A549 (cell line): Measurements from ENCODE around the gene IRF4. TPM values are rescaled to one million over a fixed set of nuclear protein-coding genes. Genes with fewer than 3 reads are reported as not detected.

ENCODE experiments used
- CEBPB ChIP-seq, 2 experiments: fragments of >200 bp in 1 of 2; sonication (Bioruptor Twin) in 1 of 2; formaldehyde crosslinking in 1 of 2; IDR thresholded peaks; 2 replicates each; pipeline ENCODE4 v1.6.1; 2012 to 2016
- EHF ChIP-seq: fragments of 250-450 bp; sonication (Bioruptor Pico); IDR thresholded peaks from 2 replicates; pipeline ENCODE4 v1.5.0; 2020; ENCODE audit warnings: mild to moderate bottlenecking
- EP300 ChIP-seq, 2 experiments: fragments of >200 bp; sonication (Bioruptor Twin); formaldehyde crosslinking; IDR thresholded peaks; 2 replicates in 1 of 2; 3 replicates in 1 of 2; pipeline ENCODE4 v1.6.1; 2016 to 2017
- PHF8 ChIP-seq: fragments of 200-600 bp; sonication (generic); IDR thresholded peaks from 2 replicates; pipeline ENCODE4 v1.6.1; 2016; ENCODE audit warnings: low read depth, mild to moderate bottlenecking, antibody characterized with exemption, moderate library complexity, borderline replicate concordance
- SMC3 ChIP-seq: fragments of >200 bp; sonication (Bioruptor Twin); formaldehyde crosslinking; IDR thresholded peaks from 3 replicates; pipeline ENCODE4 v1.6.1; 2018; ENCODE audit warnings: inconsistent platforms
- TFCP2L1 ChIP-seq: fragments of 250-450 bp; sonication (Bioruptor Pico); IDR thresholded peaks from 2 replicates; pipeline ENCODE4 v1.5.0; 2021; ENCODE audit warnings: mild to moderate bottlenecking
- TP53 ChIP-seq: fragments of 250-450 bp; sonication (Bioruptor Pico); IDR thresholded peaks from 2 replicates; pipeline ENCODE4 v1.5.0; 2021; ENCODE audit warnings: mild to moderate bottlenecking, moderate library complexity
- ZSCAN20 ChIP-seq: fragments of 250-450 bp; sonication (Bioruptor Pico); IDR thresholded peaks from 2 replicates; pipeline ENCODE4 v1.8.0; 2022; ENCODE audit warnings: mild to moderate bottlenecking, moderate library complexity
- polyA plus RNA-seq, 4 experiments: library from polyadenylated mRNA; depleted of rRNA in 3 of 4; stranded (reverse); fragments of >200 nt; fragmentation: RNase III in 1 of 4; extraction: RNeasy Plus Mini Kit Qiagen cat#74134 plus additional on column Dnase treatment in 1 of 4; gene quantifications; 2 replicates in 3 of 4; 3 replicates in 1 of 4; pipeline ENCODE4 v1.2.3, GENCODE V29; 2011 to 2017
- TF ChIP-seq, protein P1 (sequence below): fragments of >200 bp; sonication (Bioruptor Twin); formaldehyde crosslinking; IDR thresholded peaks from 3 replicates; pipeline ENCODE4 v1.5.1; 2016
- TF ChIP-seq, protein P2 (sequence below): fragments of 250-450 bp; sonication (Bioruptor Pico); IDR thresholded peaks from 2 replicates; pipeline ENCODE4 v1.5.0; 2021; ENCODE audit warnings: mild to moderate bottlenecking, moderate library complexity, borderline replicate concordance
- TF ChIP-seq, protein P3 (sequence below): IDR thresholded peaks from 2 replicates; pipeline ENCODE4 v1.6.1; 2012
- TF ChIP-seq, protein P4 (sequence below): fragments of >200 bp; sonication (Bioruptor Twin); formaldehyde crosslinking; IDR thresholded peaks from 2 replicates; pipeline ENCODE4 v1.6.1; 2016
- TF ChIP-seq, protein P5 (sequence below): fragments of 200-600 bp; sonication (generic); IDR thresholded peaks from 2 replicates; pipeline ENCODE4 v1.6.1; 2016; ENCODE audit warnings: antibody characterized with exemption, mild to moderate bottlenecking, moderate library complexity
- TF ChIP-seq, protein P6 (sequence below): fragments of 150-350 bp; IDR thresholded peaks from 2 replicates; pipeline ENCODE4 v1.6.1; 2014; ENCODE audit warnings: low read depth, mild to moderate bottlenecking, low read length
- TF ChIP-seq, protein P7 (sequence below): fragments of 450-650 bp; IDR thresholded peaks from 2 replicates; pipeline ENCODE4 v1.6.1; 2014; ENCODE audit warnings: antibody characterized with exemption
- TF ChIP-seq, protein P8 (sequence below): fragments of >200 bp; sonication (Bioruptor Twin); formaldehyde crosslinking; IDR thresholded peaks from 3 replicates; pipeline ENCODE4 v1.6.1; 2016

The IRF4 gene
- polyA plus RNA-seq, 2 of the 4 experiments (the other 2 are of a cell fraction) = 0.03 TPM

DNA sequence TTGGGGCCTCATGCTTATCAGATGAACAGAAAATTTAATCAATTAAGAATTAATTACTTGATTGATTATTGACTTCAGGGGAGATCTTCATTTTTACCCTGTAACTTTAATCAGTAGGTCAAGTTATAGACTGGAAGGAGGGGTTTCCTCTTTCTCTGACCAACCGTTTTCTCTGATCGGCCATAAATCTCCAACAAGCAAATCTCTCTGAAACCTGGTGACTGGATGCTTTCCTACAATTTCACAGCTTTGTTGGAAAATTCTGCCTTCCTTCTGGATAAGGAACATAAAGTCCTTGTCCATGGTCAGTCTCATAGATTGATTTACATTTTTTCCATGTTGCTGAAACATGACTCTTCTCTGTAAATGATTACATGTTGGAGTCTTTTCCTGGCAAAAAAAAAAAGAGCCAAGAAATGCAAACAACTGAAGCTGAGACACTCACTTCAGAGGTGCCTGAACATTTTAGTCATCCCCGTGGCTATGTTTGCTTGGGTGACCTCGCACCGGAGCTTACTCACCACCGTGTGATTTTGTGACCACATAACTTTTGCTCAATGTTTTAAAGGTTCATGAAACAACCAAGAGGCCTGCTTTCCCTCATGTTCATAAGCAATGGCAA is 31.0 kb downstream of the IRF4 start (continued):
- TF ChIP-seq PHF8 = no peak
- TF ChIP-seq TP53 (CRISPR knock-in tag) = no peak
- no peak for TF ChIP-seq SMC3
- TF ChIP-seq, protein P1, sequence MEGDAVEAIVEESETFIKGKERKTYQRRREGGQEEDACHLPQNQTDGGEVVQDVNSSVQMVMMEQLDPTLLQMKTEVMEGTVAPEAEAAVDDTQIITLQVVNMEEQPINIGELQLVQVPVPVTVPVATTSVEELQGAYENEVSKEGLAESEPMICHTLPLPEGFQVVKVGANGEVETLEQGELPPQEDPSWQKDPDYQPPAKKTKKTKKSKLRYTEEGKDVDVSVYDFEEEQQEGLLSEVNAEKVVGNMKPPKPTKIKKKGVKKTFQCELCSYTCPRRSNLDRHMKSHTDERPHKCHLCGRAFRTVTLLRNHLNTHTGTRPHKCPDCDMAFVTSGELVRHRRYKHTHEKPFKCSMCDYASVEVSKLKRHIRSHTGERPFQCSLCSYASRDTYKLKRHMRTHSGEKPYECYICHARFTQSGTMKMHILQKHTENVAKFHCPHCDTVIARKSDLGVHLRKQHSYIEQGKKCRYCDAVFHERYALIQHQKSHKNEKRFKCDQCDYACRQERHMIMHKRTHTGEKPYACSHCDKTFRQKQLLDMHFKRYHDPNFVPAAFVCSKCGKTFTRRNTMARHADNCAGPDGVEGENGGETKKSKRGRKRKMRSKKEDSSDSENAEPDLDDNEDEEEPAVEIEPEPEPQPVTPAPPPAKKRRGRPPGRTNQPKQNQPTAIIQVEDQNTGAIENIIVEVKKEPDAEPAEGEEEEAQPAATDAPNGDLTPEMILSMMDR = no peak
- TF ChIP-seq, protein P2, sequence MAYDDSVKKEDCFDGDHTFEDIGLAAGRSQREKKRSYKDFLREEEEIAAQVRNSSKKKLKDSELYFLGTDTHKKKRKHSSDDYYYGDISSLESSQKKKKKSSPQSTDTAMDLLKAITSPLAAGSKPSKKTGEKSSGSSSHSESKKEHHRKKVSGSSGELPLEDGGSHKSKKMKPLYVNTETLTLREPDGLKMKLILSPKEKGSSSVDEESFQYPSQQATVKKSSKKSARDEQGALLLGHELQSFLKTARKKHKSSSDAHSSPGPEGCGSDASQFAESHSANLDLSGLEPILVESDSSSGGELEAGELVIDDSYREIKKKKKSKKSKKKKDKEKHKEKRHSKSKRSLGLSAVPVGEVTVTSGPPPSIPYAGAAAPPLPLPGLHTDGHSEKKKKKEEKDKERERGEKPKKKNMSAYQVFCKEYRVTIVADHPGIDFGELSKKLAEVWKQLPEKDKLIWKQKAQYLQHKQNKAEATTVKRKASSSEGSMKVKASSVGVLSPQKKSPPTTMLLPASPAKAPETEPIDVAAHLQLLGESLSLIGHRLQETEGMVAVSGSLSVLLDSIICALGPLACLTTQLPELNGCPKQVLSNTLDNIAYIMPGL (CRISPR knock-in tag) = no peak
- TF ChIP-seq, protein P3, sequence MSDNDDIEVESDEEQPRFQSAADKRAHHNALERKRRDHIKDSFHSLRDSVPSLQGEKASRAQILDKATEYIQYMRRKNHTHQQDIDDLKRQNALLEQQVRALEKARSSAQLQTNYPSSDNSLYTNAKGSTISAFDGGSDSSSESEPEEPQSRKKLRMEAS = peak; percentile 50; the same call in 1 of the 2 replicates
- TF ChIP-seq EP300 (IDR thresholded peaks at IDR 0.05) = peak in 1 of 2 experiments; percentile 37; a peak in 1 of 5 replicates
- TF ChIP-seq, protein P4, sequence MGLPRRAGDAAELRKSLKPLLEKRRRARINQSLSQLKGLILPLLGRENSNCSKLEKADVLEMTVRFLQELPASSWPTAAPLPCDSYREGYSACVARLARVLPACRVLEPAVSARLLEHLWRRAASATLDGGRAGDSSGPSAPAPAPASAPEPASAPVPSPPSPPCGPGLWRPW = no peak
- TF ChIP-seq, protein P5, sequence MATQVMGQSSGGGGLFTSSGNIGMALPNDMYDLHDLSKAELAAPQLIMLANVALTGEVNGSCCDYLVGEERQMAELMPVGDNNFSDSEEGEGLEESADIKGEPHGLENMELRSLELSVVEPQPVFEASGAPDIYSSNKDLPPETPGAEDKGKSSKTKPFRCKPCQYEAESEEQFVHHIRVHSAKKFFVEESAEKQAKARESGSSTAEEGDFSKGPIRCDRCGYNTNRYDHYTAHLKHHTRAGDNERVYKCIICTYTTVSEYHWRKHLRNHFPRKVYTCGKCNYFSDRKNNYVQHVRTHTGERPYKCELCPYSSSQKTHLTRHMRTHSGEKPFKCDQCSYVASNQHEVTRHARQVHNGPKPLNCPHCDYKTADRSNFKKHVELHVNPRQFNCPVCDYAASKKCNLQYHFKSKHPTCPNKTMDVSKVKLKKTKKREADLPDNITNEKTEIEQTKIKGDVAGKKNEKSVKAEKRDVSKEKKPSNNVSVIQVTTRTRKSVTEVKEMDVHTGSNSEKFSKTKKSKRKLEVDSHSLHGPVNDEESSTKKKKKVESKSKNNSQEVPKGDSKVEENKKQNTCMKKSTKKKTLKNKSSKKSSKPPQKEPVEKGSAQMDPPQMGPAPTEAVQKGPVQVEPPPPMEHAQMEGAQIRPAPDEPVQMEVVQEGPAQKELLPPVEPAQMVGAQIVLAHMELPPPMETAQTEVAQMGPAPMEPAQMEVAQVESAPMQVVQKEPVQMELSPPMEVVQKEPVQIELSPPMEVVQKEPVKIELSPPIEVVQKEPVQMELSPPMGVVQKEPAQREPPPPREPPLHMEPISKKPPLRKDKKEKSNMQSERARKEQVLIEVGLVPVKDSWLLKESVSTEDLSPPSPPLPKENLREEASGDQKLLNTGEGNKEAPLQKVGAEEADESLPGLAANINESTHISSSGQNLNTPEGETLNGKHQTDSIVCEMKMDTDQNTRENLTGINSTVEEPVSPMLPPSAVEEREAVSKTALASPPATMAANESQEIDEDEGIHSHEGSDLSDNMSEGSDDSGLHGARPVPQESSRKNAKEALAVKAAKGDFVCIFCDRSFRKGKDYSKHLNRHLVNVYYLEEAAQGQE = no peak
- no peak for TF ChIP-seq EHF (CRISPR knock-in tag)
- TF ChIP-seq ZSCAN20 (CRISPR knock-in tag) = 0 out of 2 replicates have a peak, but pooled peaks have one; percentile 59
- TF ChIP-seq, protein P6, sequence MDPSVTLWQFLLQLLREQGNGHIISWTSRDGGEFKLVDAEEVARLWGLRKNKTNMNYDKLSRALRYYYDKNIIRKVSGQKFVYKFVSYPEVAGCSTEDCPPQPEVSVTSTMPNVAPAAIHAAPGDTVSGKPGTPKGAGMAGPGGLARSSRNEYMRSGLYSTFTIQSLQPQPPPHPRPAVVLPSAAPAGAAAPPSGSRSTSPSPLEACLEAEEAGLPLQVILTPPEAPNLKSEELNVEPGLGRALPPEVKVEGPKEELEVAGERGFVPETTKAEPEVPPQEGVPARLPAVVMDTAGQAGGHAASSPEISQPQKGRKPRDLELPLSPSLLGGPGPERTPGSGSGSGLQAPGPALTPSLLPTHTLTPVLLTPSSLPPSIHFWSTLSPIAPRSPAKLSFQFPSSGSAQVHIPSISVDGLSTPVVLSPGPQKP = no peak
- TF ChIP-seq CEBPB (IDR thresholded peaks at IDR 0.05) = peak; percentile 47 to 58; a peak in 3 of 4 replicates
- TF ChIP-seq, protein P7, sequence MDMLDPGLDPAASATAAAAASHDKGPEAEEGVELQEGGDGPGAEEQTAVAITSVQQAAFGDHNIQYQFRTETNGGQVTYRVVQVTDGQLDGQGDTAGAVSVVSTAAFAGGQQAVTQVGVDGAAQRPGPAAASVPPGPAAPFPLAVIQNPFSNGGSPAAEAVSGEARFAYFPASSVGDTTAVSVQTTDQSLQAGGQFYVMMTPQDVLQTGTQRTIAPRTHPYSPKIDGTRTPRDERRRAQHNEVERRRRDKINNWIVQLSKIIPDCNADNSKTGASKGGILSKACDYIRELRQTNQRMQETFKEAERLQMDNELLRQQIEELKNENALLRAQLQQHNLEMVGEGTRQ = no peak
- no peak for TF ChIP-seq TFCP2L1
- TF ChIP-seq, protein P8, sequence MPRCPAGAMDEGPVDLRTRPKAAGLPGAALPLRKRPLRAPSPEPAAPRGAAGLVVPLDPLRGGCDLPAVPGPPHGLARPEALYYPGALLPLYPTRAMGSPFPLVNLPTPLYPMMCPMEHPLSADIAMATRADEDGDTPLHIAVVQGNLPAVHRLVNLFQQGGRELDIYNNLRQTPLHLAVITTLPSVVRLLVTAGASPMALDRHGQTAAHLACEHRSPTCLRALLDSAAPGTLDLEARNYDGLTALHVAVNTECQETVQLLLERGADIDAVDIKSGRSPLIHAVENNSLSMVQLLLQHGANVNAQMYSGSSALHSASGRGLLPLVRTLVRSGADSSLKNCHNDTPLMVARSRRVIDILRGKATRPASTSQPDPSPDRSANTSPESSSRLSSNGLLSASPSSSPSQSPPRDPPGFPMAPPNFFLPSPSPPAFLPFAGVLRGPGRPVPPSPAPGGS = no peak
- TF ChIP-seq, all 56 proteins: peak for 8
